ENCODE data around the gene HECW1.

The HECW1 gene

GRCh38 chr7:43372676-43373355 is 260.4 kb downstream of the HECW1 start:
- DNase-seq (ENCODE audit: low spot score), result no peak

DNA sequence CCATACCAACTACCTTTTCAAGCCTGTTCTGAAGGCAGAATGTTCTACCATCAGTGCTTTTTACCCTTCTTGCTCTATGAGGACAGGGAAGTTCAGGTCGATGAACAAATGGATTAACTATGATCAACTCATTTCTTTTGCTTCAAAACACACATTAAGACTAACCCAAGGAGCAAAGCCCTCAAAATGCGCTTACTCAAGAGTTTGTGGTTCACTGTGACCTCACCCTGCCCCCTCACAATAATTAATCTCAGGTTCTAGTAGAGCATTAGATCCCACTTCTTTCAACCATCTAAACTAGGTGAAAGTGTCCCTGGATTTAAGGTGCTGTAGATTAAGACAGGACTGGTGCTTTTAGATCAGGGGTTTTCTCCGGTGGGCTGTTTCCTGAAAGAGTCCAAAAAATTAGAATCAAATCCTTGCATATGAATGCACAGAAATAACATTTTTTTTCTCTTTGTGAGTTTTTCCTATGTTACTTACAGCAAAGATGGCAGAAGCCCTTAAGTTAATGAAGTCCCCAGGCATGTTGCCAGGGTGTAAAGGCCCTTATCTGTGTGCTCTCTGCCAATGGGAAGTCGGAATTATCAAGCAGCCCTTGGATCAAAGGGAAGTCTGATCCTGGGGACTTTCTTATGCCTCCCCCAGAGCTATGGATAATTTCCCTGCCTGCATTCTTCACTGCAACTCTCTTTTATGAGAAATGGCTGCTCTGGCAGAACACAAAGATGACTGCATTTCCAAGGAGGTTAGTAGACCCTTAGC is 264.9 kb downstream of the HECW1 start:
- no peak for DNase-seq (ENCODE audit: low spot score)

GRCh38 chr7:43379210-43379609 is 266.8 kb downstream of the HECW1 start:
- no peak for DNase-seq (ENCODE audit: low spot score)

DNA sequence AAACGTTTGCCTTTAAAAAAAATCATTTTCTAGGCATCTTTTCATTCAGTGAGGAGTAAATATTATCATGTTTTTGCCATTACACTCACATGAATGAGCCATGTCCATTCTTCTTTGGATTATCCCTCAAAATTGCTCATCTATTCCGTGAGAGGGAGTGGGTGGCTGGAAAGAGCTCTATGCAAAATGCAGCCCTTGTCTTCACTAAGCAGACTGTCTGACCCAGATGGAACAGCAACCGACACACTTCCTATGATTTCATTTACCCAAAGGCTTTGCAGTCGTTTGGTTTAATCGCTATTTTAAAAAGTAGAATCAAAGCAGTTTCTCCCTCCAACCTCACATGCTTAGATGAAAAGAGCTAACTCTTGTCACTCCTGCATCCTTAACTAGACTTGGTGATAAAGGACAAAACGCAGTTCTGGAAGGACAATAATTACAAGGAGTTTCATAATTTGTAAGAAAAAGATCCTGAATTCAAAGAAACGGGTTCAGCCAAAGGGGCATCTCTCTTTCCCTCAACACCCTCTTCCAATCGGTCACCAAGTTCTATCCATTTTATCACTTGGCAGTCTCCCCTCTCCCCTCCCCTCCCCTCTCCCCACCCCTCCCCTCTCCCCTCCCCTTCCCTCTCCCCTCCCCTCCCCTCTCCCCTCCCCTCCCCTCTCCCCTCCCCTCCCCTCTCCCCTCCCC is 272.3 kb downstream of the HECW1 start:
- no peak for DNase-seq (ENCODE audit: low spot score)

DNA sequence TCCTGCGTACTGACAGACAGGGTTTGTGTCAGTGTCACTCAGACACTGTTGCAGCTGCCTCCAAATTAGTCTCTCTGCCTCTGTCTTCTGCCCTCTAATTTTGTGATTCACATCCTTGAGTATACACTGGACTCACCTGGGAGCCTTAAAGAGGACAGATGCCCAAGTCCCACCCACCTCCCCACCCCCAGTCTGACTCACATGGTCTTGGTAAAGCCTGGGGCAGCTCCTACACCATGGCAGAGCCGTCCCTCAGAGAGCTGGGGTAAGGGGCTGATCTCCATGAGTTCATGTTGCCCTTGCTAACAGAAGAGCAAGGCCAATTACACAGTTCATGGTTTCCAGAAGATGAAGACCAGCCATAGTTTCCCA is 272.8 kb downstream of the HECW1 start:
- DNase-seq (ENCODE audit: low spot score), result no peak

DNA sequence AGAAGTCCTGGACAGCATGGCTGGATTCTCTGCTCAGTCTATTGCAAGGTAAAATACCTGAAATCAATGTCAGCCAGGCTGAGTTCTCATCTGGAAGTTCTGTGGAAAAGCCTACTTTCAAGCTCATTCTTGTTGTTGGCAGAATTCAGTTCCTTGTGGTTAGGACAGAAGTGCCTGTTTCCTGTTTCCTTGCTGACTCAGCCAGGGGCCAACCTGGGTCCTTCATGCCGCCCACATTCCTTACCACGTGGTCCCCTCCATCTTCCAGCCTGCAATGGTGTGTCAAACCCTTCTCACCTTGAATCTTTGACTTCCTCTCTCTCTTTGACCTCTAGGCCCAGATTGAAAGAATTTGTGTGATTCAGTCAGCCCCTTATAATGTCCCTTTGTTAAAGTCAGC is 273.4 kb downstream of the HECW1 start:
- DNase-seq (ENCODE audit: low spot score), result no peak

DNA sequence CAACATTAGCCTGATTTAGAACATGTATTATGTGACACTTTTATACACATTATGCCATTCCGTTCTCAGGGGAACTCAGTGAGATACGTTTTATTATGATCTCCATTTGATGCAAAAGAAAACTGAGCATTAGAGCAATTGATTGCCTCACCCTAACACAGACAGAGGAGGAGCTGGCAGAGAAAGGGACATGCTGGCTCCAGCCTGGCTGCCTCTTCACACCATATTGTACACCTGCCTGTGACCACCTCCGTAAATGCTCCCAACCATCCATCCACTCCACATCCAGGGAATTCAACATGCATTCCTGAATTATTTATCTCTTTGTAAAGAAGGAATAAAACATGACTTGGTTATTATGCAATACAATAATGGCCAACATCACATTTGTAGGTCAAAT is 275.5 kb downstream of the HECW1 start:
- no peak for DNase-seq (ENCODE audit: low spot score)

DNA sequence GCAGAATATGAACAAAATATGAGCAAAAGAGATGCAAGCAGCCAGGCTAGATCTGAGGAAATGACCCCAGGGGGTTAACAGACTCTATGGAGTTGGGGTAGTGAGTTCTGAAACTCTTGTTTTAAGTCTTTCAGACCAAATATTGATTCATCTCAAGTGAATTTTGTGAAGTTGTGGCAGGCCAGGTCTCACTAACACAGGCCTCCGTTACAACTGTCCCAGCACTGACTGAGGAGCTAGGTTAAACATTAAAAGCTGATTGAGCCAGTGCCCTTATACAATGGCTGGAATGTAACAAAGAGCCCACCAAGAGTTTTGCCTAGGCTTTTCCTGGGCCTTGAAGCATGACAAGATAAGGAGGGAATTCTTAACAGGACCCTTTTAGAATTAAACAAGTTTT is 278.1 kb downstream of the HECW1 start:
- no peak for DNase-seq (ENCODE audit: low spot score)

GRCh38 chr7:43391518-43391917 is 279.1 kb downstream of the HECW1 start:
- DNase-seq (ENCODE audit: low spot score), result peak; percentile 12

DNA sequence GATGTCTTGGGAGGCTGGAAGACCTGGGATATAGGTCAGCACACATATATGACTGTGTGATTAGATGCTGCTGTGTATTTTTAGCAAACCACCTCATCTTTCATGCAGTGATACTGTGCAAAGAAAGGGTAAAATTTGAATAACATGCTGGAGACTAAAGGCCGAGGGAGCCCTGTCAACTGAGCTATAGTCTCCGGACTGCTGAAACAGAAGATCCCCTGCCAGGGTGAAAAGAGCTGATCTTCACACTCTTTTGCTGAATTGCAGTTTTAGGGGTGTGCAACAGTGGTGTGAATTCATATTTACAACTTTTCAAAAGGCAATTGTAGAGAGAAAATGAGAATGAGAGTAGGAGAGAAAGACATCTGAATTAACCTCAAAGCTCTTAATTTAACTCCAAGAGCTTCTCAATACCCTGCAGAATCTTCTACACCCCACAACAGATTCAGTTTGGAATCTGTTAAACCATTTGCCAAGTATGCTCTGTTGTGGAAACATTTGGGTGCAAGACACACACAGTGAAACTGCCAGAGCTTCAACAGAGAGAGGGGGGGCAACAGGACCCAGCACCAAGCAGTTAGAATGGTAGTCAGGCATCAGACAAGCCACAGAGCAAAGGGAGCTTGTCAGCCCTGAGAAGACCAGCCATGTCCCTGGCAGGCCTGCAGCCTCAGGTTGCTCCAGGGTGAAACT is 280.3 kb downstream of the HECW1 start:
- DNase-seq (ENCODE audit: low spot score), result no peak

DNA sequence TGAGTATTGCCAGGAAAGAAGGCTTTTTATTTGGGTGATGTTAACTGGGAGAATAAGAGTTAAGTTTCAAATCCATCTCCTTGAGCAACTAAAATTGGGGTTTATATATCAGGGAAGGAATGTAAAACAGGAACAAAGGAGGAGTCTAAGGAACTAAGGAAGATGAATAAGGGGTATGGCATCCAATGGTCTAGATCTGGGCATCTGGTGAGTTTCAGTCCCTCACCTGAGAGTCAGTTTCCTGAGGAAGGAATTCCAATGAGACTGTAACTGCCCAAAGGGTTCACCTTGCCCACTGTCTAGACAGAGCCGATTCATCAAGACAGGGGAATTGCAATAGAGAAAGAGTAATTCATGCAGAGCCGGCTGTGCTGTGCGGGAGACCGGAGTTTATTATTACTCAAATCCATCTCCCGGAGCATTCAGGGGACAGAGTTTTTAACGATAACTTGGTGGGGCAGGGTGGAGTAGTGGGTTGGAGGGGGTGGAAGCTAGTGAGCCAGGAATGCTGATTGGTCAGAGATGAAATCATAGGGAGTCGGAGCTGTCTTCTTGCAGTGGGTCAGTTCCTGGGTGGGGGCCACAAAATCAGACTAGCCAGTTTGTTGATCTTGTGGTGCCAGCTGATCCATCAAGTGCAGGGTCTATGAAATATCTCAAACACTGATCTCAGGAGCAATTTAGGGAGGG is 282.1 kb downstream of the HECW1 start:
- no peak for DNase-seq (ENCODE audit: low spot score)

GRCh38 chr7:43395351-43395750 is 282.9 kb downstream of the HECW1 start:
- DNase-seq (ENCODE audit: low spot score), result no peak

GRCh38 chr7:43396187-43396740 is 283.8 kb downstream of the HECW1 start:
- no peak for DNase-seq (ENCODE audit: low spot score)

DNA sequence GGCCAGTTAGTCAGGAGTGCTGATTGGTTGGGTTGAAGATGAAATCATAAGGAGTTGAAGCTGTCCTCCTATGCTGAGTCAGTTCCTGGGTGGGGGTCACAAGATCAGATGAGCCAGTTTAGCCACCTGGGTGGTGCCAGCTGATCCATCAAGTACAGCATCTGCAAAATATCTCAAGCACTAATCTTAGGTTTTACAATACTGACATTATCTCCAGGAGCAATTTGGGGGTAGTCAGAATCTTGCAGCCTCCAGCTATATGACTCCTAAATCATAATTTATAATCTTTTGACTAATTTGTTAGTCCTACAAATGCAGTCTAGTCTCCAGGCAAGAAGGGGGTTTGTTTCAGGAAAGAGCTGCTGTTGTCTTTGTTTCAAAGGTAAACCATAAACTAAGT is 286.4 kb downstream of the HECW1 start:
- DNase-seq (ENCODE audit: low spot score), result no peak

GRCh38 chr7:43405948-43406347 is 293.5 kb downstream of the HECW1 start:
- DNase-seq (ENCODE audit: low spot score), result no peak

DNA sequence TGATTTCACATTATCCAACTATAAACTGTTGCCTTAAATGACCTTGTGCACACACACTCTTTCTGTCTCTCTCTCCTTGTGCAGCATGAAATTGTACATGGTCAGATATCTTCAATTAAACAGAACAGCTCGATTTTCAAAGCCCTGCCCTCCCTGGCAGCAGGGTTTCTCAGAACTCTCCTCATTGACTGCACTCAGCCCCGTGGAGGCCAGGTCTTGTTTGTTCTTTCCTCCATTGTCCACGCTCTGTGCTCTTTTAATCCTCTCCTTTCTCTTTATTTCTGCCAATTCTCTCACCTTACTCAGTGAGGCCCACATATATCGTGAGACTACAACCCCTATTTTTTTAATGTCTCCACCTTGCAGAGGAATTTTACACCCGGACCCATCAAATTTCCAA is 294.5 kb downstream of the HECW1 start:
- no peak for DNase-seq (ENCODE audit: low spot score)

- DNase-seq (ENCODE audit: low spot score), result no peak
These were observed 296.5 kb downstream of the HECW1 start for GRCh38 chr7:43408981-43409380.

DNA sequence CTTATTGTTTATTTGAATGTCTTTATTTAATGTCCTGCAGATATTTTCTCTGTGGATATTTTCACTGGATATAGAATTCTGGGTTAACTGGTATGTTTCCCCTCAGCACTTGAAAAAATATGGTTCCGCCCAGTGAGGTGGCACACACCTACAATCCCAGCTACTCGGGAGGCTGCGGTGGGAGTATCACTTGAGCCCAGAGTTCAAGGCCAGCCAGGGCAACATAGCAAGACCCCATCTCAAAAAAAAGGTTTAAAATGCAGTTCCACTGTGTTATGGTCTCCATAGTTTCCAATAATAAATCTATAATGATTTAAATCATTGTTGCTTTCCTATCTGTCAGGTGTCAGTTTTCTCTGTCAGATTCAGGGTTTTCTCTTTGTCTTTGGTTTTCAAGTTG is 305.0 kb downstream of the HECW1 start:
- no peak for DNase-seq (ENCODE audit: low spot score)

GRCh38 chr7:43430411-43430810 is 318.0 kb downstream of the HECW1 start:
- DNase-seq (ENCODE audit: low spot score), result no peak

- DNase-seq (ENCODE audit: low spot score), result no peak
These were observed 318.7 kb downstream of the HECW1 start for GRCh38 chr7:43431020-43431595.

DNA sequence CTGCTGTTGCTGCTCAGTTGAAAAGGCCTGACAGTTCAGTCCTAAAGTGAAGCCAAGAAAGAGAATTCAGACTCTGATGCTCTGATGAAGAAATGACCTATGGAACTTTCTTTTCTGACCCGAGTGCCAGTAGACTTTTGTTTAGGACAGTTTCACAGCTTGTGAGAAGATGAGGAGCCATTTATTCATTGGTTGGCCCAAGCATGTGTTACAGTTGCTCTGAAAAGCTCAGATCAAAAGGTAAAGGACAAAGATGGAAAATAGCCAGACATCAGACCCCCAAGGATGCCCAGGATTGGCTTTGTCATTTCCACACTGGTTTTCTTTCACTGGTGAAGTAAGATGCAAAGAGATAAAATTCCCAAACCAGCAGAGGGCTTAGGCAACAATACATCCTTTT is 321.2 kb downstream of the HECW1 start:
- DNase-seq (ENCODE audit: low spot score), result no peak
